Measurements from ENCODE around the gene RPS15. TPM values are rescaled to one million over a fixed set of nuclear protein-coding genes. Genes with fewer than 3 reads are reported as not detected.

The RPS15 gene
- total and polyA plus RNA-seq, 4 donors, result 243 to 822 (median 754) TPM

- Histone ChIP-seq H3K4me1 (ENCODE audit: control insufficient read depth, insufficient read depth, low read length) (peaks cover 8% of the 10 kb centered on the region), H3K27ac (ENCODE audit: low read depth, low read length) (no peak overlapping the region), H3K9me3 (ENCODE audit: control insufficient read depth, insufficient read depth, low read length) (no peaks in the 10 kb centered on the region), H3K4me3 (ENCODE audit: low read depth, low read length) (no peak overlapping the region), H3K27me3 (ENCODE audit: control insufficient read depth, insufficient read depth, low read length) (no peaks in the 10 kb centered on the region), H3K36me3 (ENCODE audit: control insufficient read depth, insufficient read depth, low read length) (peaks cover 96% of the 10 kb centered on the region)
- 73% methylated on average over 27 of the region's 42 CpGs for WGBS (ENCODE audit: insufficient coverage)
- DNase-seq (ENCODE audit: low read depth in 4 of 6, low spot score in 6 of 6), result no peak
Observed at GRCh38 chr19:1424192-1424955, 13.8 kb upstream of the RPS15 start.

- no peak for DNase-seq (ENCODE audit: low read depth in 4 of 6, low spot score in 6 of 6)
- Histone ChIP-seq H3K9me3 (ENCODE audit: control insufficient read depth, insufficient read depth, low read length) (no peaks in the 10 kb centered on the region), H3K4me3 (ENCODE audit: low read depth, low read length) (no peak overlapping the region), H3K4me1 (ENCODE audit: control insufficient read depth, insufficient read depth, low read length) (peaks cover 8% of the 10 kb centered on the region), H3K27ac (ENCODE audit: low read depth, low read length) (no peak overlapping the region), H3K27me3 (ENCODE audit: control insufficient read depth, insufficient read depth, low read length) (no peaks in the 10 kb centered on the region), H3K36me3 (ENCODE audit: control insufficient read depth, insufficient read depth, low read length) (peaks cover 96% of the 10 kb centered on the region)
- WGBS (ENCODE audit: insufficient coverage), result 84% methylated on average over 28 of the region's 33 CpGs
Observed at GRCh38 chr19:1425102-1425837, 12.9 kb upstream of the RPS15 start.

GRCh38 chr19:1425902-1426301 lies 12.3 kb upstream of the RPS15 start:
- Histone ChIP-seq H3K4me3 (ENCODE audit: low read depth, low read length) (no peak overlapping the region), H3K27ac (ENCODE audit: low read depth, low read length) (no peak overlapping the region), H3K36me3 (ENCODE audit: control insufficient read depth, insufficient read depth, low read length) (peaks cover 95% of the 10 kb centered on the region), H3K4me1 (ENCODE audit: control insufficient read depth, insufficient read depth, low read length) (peaks cover 8% of the 10 kb centered on the region), H3K9me3 (ENCODE audit: control insufficient read depth, insufficient read depth, low read length) (no peaks in the 10 kb centered on the region), H3K27me3 (ENCODE audit: control insufficient read depth, insufficient read depth, low read length) (no peaks in the 10 kb centered on the region)
- no peak for DNase-seq (ENCODE audit: low read depth in 4 of 6, low spot score in 6 of 6)
- 89% methylated on average over 8 of the region's 14 CpGs for WGBS (ENCODE audit: insufficient coverage)

GRCh38 chr19:1426736-1427135 lies 11.5 kb upstream of the RPS15 start:
- DNase-seq (ENCODE audit: low read depth in 4 of 6, low spot score in 6 of 6), result no peak
- Histone ChIP-seq H3K9me3 (ENCODE audit: control insufficient read depth, insufficient read depth, low read length) (no peaks in the 10 kb centered on the region), H3K4me1 (ENCODE audit: control insufficient read depth, insufficient read depth, low read length) (peaks cover 8% of the 10 kb centered on the region), H3K27ac (ENCODE audit: low read depth, low read length) (no peak overlapping the region), H3K27me3 (ENCODE audit: control insufficient read depth, insufficient read depth, low read length) (no peaks in the 10 kb centered on the region), H3K36me3 (ENCODE audit: control insufficient read depth, insufficient read depth, low read length) (peaks cover 95% of the 10 kb centered on the region), H3K4me3 (ENCODE audit: low read depth, low read length) (no peak overlapping the region)
- WGBS (ENCODE audit: insufficient coverage), result 100% methylated on average over 2 of the region's 9 CpGs

GRCh38 chr19:1427221-1427920 lies 10.8 kb upstream of the RPS15 start:
- H3K4me1 ChIP-seq (ENCODE audit: control insufficient read depth, insufficient read depth, low read length), result peaks cover 8% of the 10 kb centered on the region
- H3K4me3 ChIP-seq (ENCODE audit: low read depth, low read length), result no peak overlapping the region
- H3K36me3 ChIP-seq (ENCODE audit: control insufficient read depth, insufficient read depth, low read length), result peaks cover 95% of the 10 kb centered on the region
- DNase-seq (ENCODE audit: low read depth in 4 of 6, low spot score in 6 of 6), result peak in 1 of 6 donors; percentile 67
- no peaks in the 10 kb centered on the region for H3K9me3 ChIP-seq (ENCODE audit: control insufficient read depth, insufficient read depth, low read length)
- 82% methylated on average over 26 of the region's 27 CpGs for WGBS (ENCODE audit: insufficient coverage)
- H3K27me3 ChIP-seq (ENCODE audit: control insufficient read depth, insufficient read depth, low read length), result no peaks in the 10 kb centered on the region
- H3K27ac ChIP-seq (ENCODE audit: low read depth, low read length), result no peak overlapping the region

- Histone ChIP-seq H3K27me3 (ENCODE audit: control insufficient read depth, insufficient read depth, low read length) (no peaks in the 10 kb centered on the region), H3K9me3 (ENCODE audit: control insufficient read depth, insufficient read depth, low read length) (no peaks in the 10 kb centered on the region), H3K4me3 (ENCODE audit: low read depth, low read length) (no peak overlapping the region), H3K4me1 (ENCODE audit: control insufficient read depth, insufficient read depth, low read length) (peaks cover 8% of the 10 kb centered on the region), H3K27ac (ENCODE audit: low read depth, low read length) (no peak overlapping the region), H3K36me3 (ENCODE audit: control insufficient read depth, insufficient read depth, low read length) (peaks cover 95% of the 10 kb centered on the region)
- no peak for DNase-seq (ENCODE audit: low read depth in 4 of 6, low spot score in 6 of 6)
- WGBS (ENCODE audit: insufficient coverage), result 95% methylated on average over 41 of the region's 41 CpGs
Observed at GRCh38 chr19:1428738-1429391, 9.3 kb upstream of the RPS15 start.

GRCh38 chr19:1429750-1430149 lies 8.4 kb upstream of the RPS15 start:
- no peaks in the 10 kb centered on the region for H3K27me3 ChIP-seq (ENCODE audit: control insufficient read depth, insufficient read depth, low read length)
- H3K36me3 ChIP-seq (ENCODE audit: control insufficient read depth, insufficient read depth, low read length), result peaks cover 95% of the 10 kb centered on the region
- no peak for DNase-seq (ENCODE audit: low read depth in 4 of 6, low spot score in 6 of 6)
- H3K9me3 ChIP-seq (ENCODE audit: control insufficient read depth, insufficient read depth, low read length), result no peaks in the 10 kb centered on the region
- WGBS (ENCODE audit: insufficient coverage), result 90% methylated on average over 14 of the region's 14 CpGs
- H3K4me3 ChIP-seq (ENCODE audit: low read depth, low read length), result no peak overlapping the region
- H3K27ac ChIP-seq (ENCODE audit: low read depth, low read length), result no peak overlapping the region
- H3K4me1 ChIP-seq (ENCODE audit: control insufficient read depth, insufficient read depth, low read length), result peaks cover 8% of the 10 kb centered on the region

GRCh38 chr19:1430246-1430645 lies 8.0 kb upstream of the RPS15 start:
- no peak for DNase-seq (ENCODE audit: low read depth in 4 of 6, low spot score in 6 of 6)
- Histone ChIP-seq H3K4me3 (ENCODE audit: low read depth, low read length) (no peak overlapping the region), H3K36me3 (ENCODE audit: control insufficient read depth, insufficient read depth, low read length) (peaks cover 94% of the 10 kb centered on the region), H3K9me3 (ENCODE audit: control insufficient read depth, insufficient read depth, low read length) (no peaks in the 10 kb centered on the region), H3K4me1 (ENCODE audit: control insufficient read depth, insufficient read depth, low read length) (peaks cover 8% of the 10 kb centered on the region), H3K27me3 (ENCODE audit: control insufficient read depth, insufficient read depth, low read length) (no peaks in the 10 kb centered on the region), H3K27ac (ENCODE audit: low read depth, low read length) (no peak overlapping the region)
- 92% methylated on average over 9 of the region's 14 CpGs for WGBS (ENCODE audit: insufficient coverage)

- Histone ChIP-seq H3K36me3 (ENCODE audit: control insufficient read depth, insufficient read depth, low read length) (peaks cover 91% of the 10 kb centered on the region), H3K4me3 (ENCODE audit: low read depth, low read length) (no peak overlapping the region)
- WGBS (ENCODE audit: insufficient coverage), result 95% methylated on average over 23 of the region's 24 CpGs
Observed at GRCh38 chr19:1431759-1432506, 6.3 kb upstream of the RPS15 start.

More at GRCh38 chr19:1431759-1432506, 6.3 kb upstream of the RPS15 start:
- H3K4me1 ChIP-seq (ENCODE audit: control insufficient read depth, insufficient read depth, low read length), result peaks cover 8% of the 10 kb centered on the region
- DNase-seq (ENCODE audit: low read depth in 4 of 6, low spot score in 6 of 6), result no peak
- H3K27ac ChIP-seq (ENCODE audit: low read depth, low read length), result no peak overlapping the region
- no peaks in the 10 kb centered on the region for H3K9me3 ChIP-seq (ENCODE audit: control insufficient read depth, insufficient read depth, low read length)
- no peaks in the 10 kb centered on the region for H3K27me3 ChIP-seq (ENCODE audit: control insufficient read depth, insufficient read depth, low read length)
